Stimulated activated CD8-positive, alpha-beta memory T cell treated with anti-CD3 and anti-CD28 coated beads, Interleukin-15, amount 100 ng/mL, for 4 hours (primary cell): ENCODE measurements around the gene REX1BD.

ENCODE experiments used
- DNase-seq, 2 donors: peaks; one replicate each; pipeline ENCODE4 v3.0.0-alpha.2; 2020; ENCODE audit warnings: low read depth in 2 of 2

Gene REX1BD

GRCh38 chr19:18603255-18603957 lies 14.8 kb downstream of the REX1BD start:
- DNase-seq = no peak

- no peak for DNase-seq
Measured at GRCh38 chr19:18603958-18604819, 15.6 kb downstream of the REX1BD start.

GRCh38 chr19:18604820-18605159 lies 16.2 kb downstream of the REX1BD start:
- no peak for DNase-seq

GRCh38 chr19:18605196-18605545 lies 16.6 kb downstream of the REX1BD start:
- DNase-seq = no peak

- DNase-seq = no peak
Measured at GRCh38 chr19:18605546-18606280, 17.1 kb downstream of the REX1BD start.

GRCh38 chr19:18606281-18607225 lies 18.0 kb downstream of the REX1BD start, which contains the start of gene CRLF1:
TSS of gene CRLF1 (minus strand) at chr19:18606799. CDS start at chr19:18606656, 143 bp downstream.
- no peak for DNase-seq

GRCh38 chr19:18607226-18608101 lies 18.9 kb downstream of the REX1BD start:
- DNase-seq = no peak

- no peak for DNase-seq
Measured at GRCh38 chr19:18608102-18608804, 19.7 kb downstream of the REX1BD start.

- no peak for DNase-seq
Measured at GRCh38 chr19:18608805-18609716, 20.5 kb downstream of the REX1BD start.

- no peak for DNase-seq
Measured at GRCh38 chr19:18609717-18610051, 21.1 kb downstream of the REX1BD start.

- DNase-seq = no peak
Measured at GRCh38 chr19:18610245-18610555, 21.6 kb downstream of the REX1BD start.

- DNase-seq = no peak
Measured at GRCh38 chr19:18610556-18611326, 22.1 kb downstream of the REX1BD start.

- peak in 1 of 2 donors; percentile 14 for DNase-seq
Measured at GRCh38 chr19:18611327-18612050, 22.9 kb downstream of the REX1BD start.

- no peak for DNase-seq
Measured at GRCh38 chr19:18612051-18612771, 23.6 kb downstream of the REX1BD start.

- no peak for DNase-seq
Measured at GRCh38 chr19:18612772-18613588, 24.4 kb downstream of the REX1BD start, which contains the start of gene TMEM59L. TSS of gene TMEM59L (plus strand) at chr19:18612870. CDS start at chr19:18612959, 89 bp downstream.
